ENCODE data around the gene NCS1. TPM values are rescaled to one million over a fixed set of nuclear protein-coding genes. Genes with fewer than 3 reads are reported as not detected.

NCS1 gene
- total RNA-seq, 1 experiment from 2014 or later: 68.7 TPM

DNA sequence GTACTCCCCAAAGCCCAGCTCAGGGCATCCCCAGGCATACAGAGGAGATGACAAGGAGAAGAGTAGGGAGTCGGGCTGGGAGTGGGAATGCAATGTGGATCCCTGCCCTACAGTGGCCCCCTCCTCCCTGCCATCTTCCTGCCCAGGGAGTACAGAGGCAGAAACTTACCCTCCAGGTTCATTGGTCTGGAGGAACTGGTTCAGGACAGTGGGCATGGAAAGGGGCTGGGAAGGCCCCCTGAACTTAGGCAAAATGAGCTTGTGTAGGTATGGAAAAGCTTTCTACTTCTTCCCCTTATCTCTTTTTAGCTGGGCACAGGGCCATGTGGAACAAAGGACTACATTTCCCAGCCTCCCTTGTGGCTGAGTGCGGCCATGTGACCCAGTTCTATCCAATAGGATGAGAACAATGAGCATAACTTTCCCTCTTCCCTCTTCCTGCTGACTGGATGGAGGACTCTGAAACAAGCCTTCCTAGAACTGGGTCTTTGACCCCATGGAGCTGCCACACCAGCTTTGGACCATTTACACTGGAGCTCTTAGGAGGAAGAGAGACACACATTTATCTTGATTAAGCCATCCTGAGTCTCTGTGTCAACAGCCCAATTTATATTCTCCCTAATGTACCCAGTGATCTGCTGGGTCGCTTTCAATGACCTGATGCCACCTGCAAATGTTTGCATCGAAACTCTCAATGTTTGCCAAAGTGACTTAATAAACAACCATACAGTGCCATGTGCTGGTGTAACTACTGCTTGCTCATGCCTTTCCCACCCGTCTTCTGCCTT lies 68.4 kb downstream of the NCS1 start:
- Histone ChIP-seq H3K9ac (ENCODE audit: low read length) (no peak overlapping the region), H3K9me2 (ENCODE audit: insufficient read depth) (no peaks in the 10 kb centered on the region), H3K9me3 (ENCODE audit: control insufficient read depth in 1 of 2, insufficient read depth in 1 of 2, low read depth in 1 of 2, low read length in 2 of 2) (no peaks in the 10 kb centered on the region), H4K20me1 (ENCODE audit: insufficient read depth) (no peaks in the 10 kb centered on the region), H3K4me3 (replicated peaks in 1 of 2; ENCODE audit: low read depth in 1 of 2, low read length in 2 of 2) (no peak overlapping the region), H3K36me3 (ENCODE audit: control insufficient read depth in 1 of 2, insufficient read depth in 2 of 2, low read length in 2 of 2) (no peaks in the 10 kb centered on the region), H2AFZ (ENCODE audit: low read depth, low read length, poor library complexity, severe bottlenecking) (no peak overlapping the region), H3K4me1 (ENCODE audit: control insufficient read depth in 1 of 2, insufficient read depth in 2 of 2, low read length in 2 of 2) (peaks cover 0 to 22% of the 10 kb centered on the region in 2 experiments; a peak in 2 of 4 replicates), H3K27me3 (ENCODE audit: insufficient read depth, low read length) (no peaks in the 10 kb centered on the region), H3K27ac (ENCODE audit: low read depth, low read length) (no peak overlapping the region), H3K79me2 (ENCODE audit: insufficient read depth, low read length) (no peaks in the 10 kb centered on the region), H3K4me2 (ENCODE audit: low read length) (no peak overlapping the region)
- TF ChIP-seq, protein P1, sequence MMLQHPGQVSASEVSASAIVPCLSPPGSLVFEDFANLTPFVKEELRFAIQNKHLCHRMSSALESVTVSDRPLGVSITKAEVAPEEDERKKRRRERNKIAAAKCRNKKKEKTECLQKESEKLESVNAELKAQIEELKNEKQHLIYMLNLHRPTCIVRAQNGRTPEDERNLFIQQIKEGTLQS (IDR thresholded peaks at IDR 0.05): no peak
- TF ChIP-seq, protein P2, sequence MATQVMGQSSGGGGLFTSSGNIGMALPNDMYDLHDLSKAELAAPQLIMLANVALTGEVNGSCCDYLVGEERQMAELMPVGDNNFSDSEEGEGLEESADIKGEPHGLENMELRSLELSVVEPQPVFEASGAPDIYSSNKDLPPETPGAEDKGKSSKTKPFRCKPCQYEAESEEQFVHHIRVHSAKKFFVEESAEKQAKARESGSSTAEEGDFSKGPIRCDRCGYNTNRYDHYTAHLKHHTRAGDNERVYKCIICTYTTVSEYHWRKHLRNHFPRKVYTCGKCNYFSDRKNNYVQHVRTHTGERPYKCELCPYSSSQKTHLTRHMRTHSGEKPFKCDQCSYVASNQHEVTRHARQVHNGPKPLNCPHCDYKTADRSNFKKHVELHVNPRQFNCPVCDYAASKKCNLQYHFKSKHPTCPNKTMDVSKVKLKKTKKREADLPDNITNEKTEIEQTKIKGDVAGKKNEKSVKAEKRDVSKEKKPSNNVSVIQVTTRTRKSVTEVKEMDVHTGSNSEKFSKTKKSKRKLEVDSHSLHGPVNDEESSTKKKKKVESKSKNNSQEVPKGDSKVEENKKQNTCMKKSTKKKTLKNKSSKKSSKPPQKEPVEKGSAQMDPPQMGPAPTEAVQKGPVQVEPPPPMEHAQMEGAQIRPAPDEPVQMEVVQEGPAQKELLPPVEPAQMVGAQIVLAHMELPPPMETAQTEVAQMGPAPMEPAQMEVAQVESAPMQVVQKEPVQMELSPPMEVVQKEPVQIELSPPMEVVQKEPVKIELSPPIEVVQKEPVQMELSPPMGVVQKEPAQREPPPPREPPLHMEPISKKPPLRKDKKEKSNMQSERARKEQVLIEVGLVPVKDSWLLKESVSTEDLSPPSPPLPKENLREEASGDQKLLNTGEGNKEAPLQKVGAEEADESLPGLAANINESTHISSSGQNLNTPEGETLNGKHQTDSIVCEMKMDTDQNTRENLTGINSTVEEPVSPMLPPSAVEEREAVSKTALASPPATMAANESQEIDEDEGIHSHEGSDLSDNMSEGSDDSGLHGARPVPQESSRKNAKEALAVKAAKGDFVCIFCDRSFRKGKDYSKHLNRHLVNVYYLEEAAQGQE (IDR thresholded peaks at IDR 0.05; ENCODE audit: low read depth): no peak
- TF ChIP-seq SP1 (IDR thresholded peaks at IDR 0.05; ENCODE audit: low read depth) (peak; percentile 62), YY1 (IDR thresholded peaks at IDR 0.05; ENCODE audit: extremely low read depth, insufficient replicate concordance, low read depth, low read length) (peak; percentile 38), POLR2A (IDR thresholded peaks at IDR 0.05; ENCODE audit: borderline replicate concordance, extremely low read depth, insufficient read depth, insufficient read length) (no peak), POLR2AphosphoS5 (IDR thresholded peaks at IDR 0.05; ENCODE audit: low read depth, low read length) (0 out of 2 replicates have a peak, but pooled peaks have one; percentile 18), ELF1 (IDR thresholded peaks at IDR 0.05; ENCODE audit: borderline replicate concordance, low read depth) (peak; percentile 80; the same call in 1 of the 2 replicates)
- TF ChIP-seq, protein P3, sequence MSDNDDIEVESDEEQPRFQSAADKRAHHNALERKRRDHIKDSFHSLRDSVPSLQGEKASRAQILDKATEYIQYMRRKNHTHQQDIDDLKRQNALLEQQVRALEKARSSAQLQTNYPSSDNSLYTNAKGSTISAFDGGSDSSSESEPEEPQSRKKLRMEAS (IDR thresholded peaks at IDR 0.05): peak; percentile 17; the same call in 1 of the 2 replicates
- intact Hi-C loops (cut with micrococcal nuclease): no loop called here
- DNase-seq (ENCODE audit: low read depth, low spot score) (peak; percentile 53), ATAC-seq (peak; percentile 75)
- ChIA-PET POLR2A (no interaction called here), CTCF (interaction anchor here (0.7 to 1.4 kb wide), 2 partner anchors 116 to 450 kb away, joined by 3 read pairs; no protein-coding TSS in a partner anchor), RAD21 (ENCODE audit: low non-redundant PET in 1 of 2, low total read pairs in 2 of 2, uncharacterized antibody in 2 of 2, unreplicated experiment in 2 of 2) (no interaction called here)
- no TSS peak for BruUV-seq (replicated peaks)
